DOHH2 (cell line): ENCODE measurements around the gene SERPINE3.

ENCODE experiments used
- H3F3A ChIP-seq: fragments of 200-600 bp; sonication (generic), shearing (Covaris generic); 2 replicates; pipeline ENCODE4 v1.6.0; 2016; ENCODE audit warnings: antibody characterized with exemption, mild to moderate bottlenecking; ENCODE audit not compliant: control insufficient read depth, insufficient read depth
- H3K27ac ChIP-seq: fragments of 200-600 bp; sonication (generic); 2 replicates; pipeline ENCODE4 v1.5.1; 2014; ENCODE audit warnings: low read depth, mild to moderate bottlenecking, low read length, moderate library complexity
- H3K27me3 ChIP-seq: fragments of 200-600 bp; sonication (generic); 2 replicates; pipeline ENCODE4 v1.6.1; 2014; ENCODE audit warnings: mild to moderate bottlenecking, low read length, mixed read lengths; ENCODE audit not compliant: control insufficient read depth
- H3K36me3 ChIP-seq: fragments of 200-600 bp; sonication (generic); 2 replicates; pipeline ENCODE4 v1.6.1; 2014; ENCODE audit warnings: mild to moderate bottlenecking, low read length, moderate library complexity, mixed read lengths; ENCODE audit not compliant: control insufficient read depth
- H3K4me1 ChIP-seq: fragments of 200-600 bp; sonication (generic); 2 replicates; pipeline ENCODE4 v1.6.1; 2014; ENCODE audit warnings: mild to moderate bottlenecking, low read length, mixed read lengths; ENCODE audit not compliant: control insufficient read depth
- H3K4me2 ChIP-seq: fragments of 200-600 bp; sonication (generic); 2 replicates; pipeline ENCODE4 v1.6.0; 2014; ENCODE audit warnings: mild to moderate bottlenecking, low read length, moderate library complexity
- H3K4me3 ChIP-seq: fragments of 200-600 bp; sonication (generic); 2 replicates; pipeline ENCODE4 v1.5.1; 2014; ENCODE audit warnings: mild to moderate bottlenecking, low read length, mixed read lengths
- H3K79me2 ChIP-seq: fragments of 200-600 bp; sonication (generic); 2 replicates; pipeline ENCODE4 v1.6.1; 2014; ENCODE audit warnings: mild to moderate bottlenecking, low read length, mixed read lengths; ENCODE audit not compliant: control insufficient read depth
- H3K9me2 ChIP-seq: fragments of 200-600 bp; sonication (generic); replicated peaks from 2 replicates; pipeline ENCODE4 v1.6.1; 2014; ENCODE audit warnings: mild to moderate bottlenecking, low read length, mixed read lengths; ENCODE audit not compliant: control insufficient read depth
- H3K9me3 ChIP-seq: fragments of 200-600 bp; sonication (generic); 2 replicates; pipeline ENCODE4 v1.6.1; 2014; ENCODE audit warnings: antibody characterized with exemption, low read length, mixed read lengths; ENCODE audit not compliant: control insufficient read depth, insufficient read depth
- H4K20me1 ChIP-seq: fragments of 200-600 bp; sonication (generic); 2 replicates; pipeline ENCODE4 v1.6.0; 2014; ENCODE audit warnings: low read depth, mild to moderate bottlenecking, antibody characterized with exemption, low read length, moderate library complexity; ENCODE audit not compliant: control insufficient read depth, insufficient read depth
- CTCF ChIP-seq: fragments of 200-600 bp; sonication (generic); IDR thresholded peaks from one replicate; pipeline ENCODE4 v1.5.1; 2014; ENCODE audit warnings: antibody characterized with exemption, mild to moderate bottlenecking, low read depth, low read length; ENCODE audit not compliant: poor library complexity, severe bottlenecking
- EZH2phosphoT487 ChIP-seq: fragments of 200-600 bp; sonication (generic); IDR thresholded peaks from 2 replicates; pipeline ENCODE4 v1.6.1; 2017; ENCODE audit warnings: borderline replicate concordance, mild to moderate bottlenecking, antibody characterized with exemption, low read length, moderate library complexity, mixed read lengths

The SERPINE3 gene

GRCh38 chr13:51333421-51333820 is 6.1 kb upstream of the SERPINE3 start:
- Histone ChIP-seq H3K9me2 (no peaks in the 10 kb centered on the region), H3K4me3 (no peak overlapping the region), H3K36me3 (no peaks in the 10 kb centered on the region), H4K20me1 (no peaks in the 10 kb centered on the region), H3K9me3 (no peaks in the 10 kb centered on the region), H3K27ac (no peak overlapping the region), H3K4me2 (no peak overlapping the region), H3K79me2 (no peaks in the 10 kb centered on the region), H3K4me1 (no peaks in the 10 kb centered on the region), H3K27me3 (peaks cover 6% of the 10 kb centered on the region; the same call in 1 of the 2 replicates), H3F3A (no peaks in the 10 kb centered on the region)
- no peak for TF ChIP-seq EZH2phosphoT487
- no peak for TF ChIP-seq CTCF

GRCh38 chr13:51333826-51334225 is 5.7 kb upstream of the SERPINE3 start:
- Histone ChIP-seq H3F3A (no peaks in the 10 kb centered on the region), H3K36me3 (no peaks in the 10 kb centered on the region), H3K9me3 (no peaks in the 10 kb centered on the region), H3K4me1 (no peaks in the 10 kb centered on the region), H3K27ac (no peak overlapping the region), H4K20me1 (no peaks in the 10 kb centered on the region), H3K79me2 (no peaks in the 10 kb centered on the region), H3K9me2 (no peaks in the 10 kb centered on the region), H3K4me2 (no peak overlapping the region), H3K4me3 (no peak overlapping the region), H3K27me3 (peaks cover 6% of the 10 kb centered on the region; the same call in 1 of the 2 replicates)
- TF ChIP-seq EZH2phosphoT487 (no peak), CTCF (no peak)

GRCh38 chr13:51336746-51337145 is 2.7 kb upstream of the SERPINE3 start:
- no peak overlapping the region for H3K27ac ChIP-seq
- H3K9me3 ChIP-seq = no peaks in the 10 kb centered on the region
- no peaks in the 10 kb centered on the region for H4K20me1 ChIP-seq
- H3K36me3 ChIP-seq = no peaks in the 10 kb centered on the region
- H3K9me2 ChIP-seq = no peaks in the 10 kb centered on the region
- H3K4me3 ChIP-seq = no peak overlapping the region
- no peaks in the 10 kb centered on the region for H3F3A ChIP-seq
- H3K79me2 ChIP-seq = no peaks in the 10 kb centered on the region
- no peaks in the 10 kb centered on the region for H3K4me1 ChIP-seq
- TF ChIP-seq CTCF (no peak), EZH2phosphoT487 (no peak)
- peaks cover 6% of the 10 kb centered on the region; the same call in 1 of the 2 replicates for H3K27me3 ChIP-seq
- H3K4me2 ChIP-seq = no peak overlapping the region
